ENCODE measurements around the gene ADGRA3.

- TF ChIP-seq TAF1 (IDR thresholded peaks at IDR 0.05; ENCODE audit: borderline replicate concordance, insufficient read depth, low read length) (no peak), REST (IDR thresholded peaks at IDR 0.05; ENCODE audit: insufficient read depth in 1 of 2, low read depth in 2 of 2, low read length in 2 of 2) (no peak), SIN3A (IDR thresholded peaks at IDR 0.05; ENCODE audit: borderline replicate concordance, insufficient read depth, low read length) (no peak)
These were observed 16.3 kb upstream of the ADGRA3 start for GRCh38 chr4:22532117-22532516.
